GM18858 (cell line): ENCODE data around the gene CRELD1.
"Not testable (repeated sequence)": the region's sequence is repeated elsewhere in the genome, so short reads cannot be mapped to it uniquely, and the experiment has no call there.

Experiments used
- ATAC-seq: cut with Tn5 transposase; IDR thresholded peaks from one replicate; pipeline ENCODE4 v1.9.1; 2021; ENCODE audit not compliant: unreplicated experiment

The CRELD1 gene

GRCh38 chr3:9932843-9933560 is 632 bp upstream of the CRELD1 start:
- peak; percentile 56 for ATAC-seq

GRCh38 chr3:9934235-9934621 is 594 bp downstream of the CRELD1 start:
- ATAC-seq = no peak

GRCh38 chr3:9934993-9935392 is 1.4 kb downstream of the CRELD1 start:
- no peak for ATAC-seq

GRCh38 chr3:9935966-9936510 is 2.4 kb downstream of the CRELD1 start:
- no peak for ATAC-seq

GRCh38 chr3:9937486-9938238 is 4.0 kb downstream of the CRELD1 start:
- no peak for ATAC-seq

GRCh38 chr3:9938966-9939365 is 5.3 kb downstream of the CRELD1 start:
- no peak for ATAC-seq

GRCh38 chr3:9939906-9940305 is 6.3 kb downstream of the CRELD1 start:
- not testable (repeated sequence) for ATAC-seq

- ATAC-seq = no peak
Measured at GRCh38 chr3:9940746-9941145, 7.1 kb downstream of the CRELD1 start.

- no peak for ATAC-seq
Measured at GRCh38 chr3:9942164-9942563, 8.5 kb downstream of the CRELD1 start.

- ATAC-seq = no peak
Measured at GRCh38 chr3:9942934-9943690, 9.5 kb downstream of the CRELD1 start.

GRCh38 chr3:9944271-9944670 is 10.6 kb downstream of the CRELD1 start:
- ATAC-seq = no peak

- no peak for ATAC-seq
Measured at GRCh38 chr3:9945358-9945757, 11.7 kb downstream of the CRELD1 start.

- ATAC-seq = no peak
Measured at GRCh38 chr3:9946112-9947024, 12.7 kb downstream of the CRELD1 start.

- no peak for ATAC-seq
Measured at GRCh38 chr3:9947025-9947995, 13.7 kb downstream of the CRELD1 start.

- ATAC-seq = no peak
Measured at GRCh38 chr3:9948586-9948985, 15.0 kb downstream of the CRELD1 start.

- ATAC-seq = no peak
Measured at GRCh38 chr3:9949115-9949514, 15.5 kb downstream of the CRELD1 start.

- no peak for ATAC-seq
Measured at GRCh38 chr3:9949626-9950025, 16.0 kb downstream of the CRELD1 start.

GRCh38 chr3:9951126-9951525 is 17.5 kb downstream of the CRELD1 start:
- no peak for ATAC-seq

- ATAC-seq = no peak
Measured at GRCh38 chr3:9951598-9951961, 17.9 kb downstream of the CRELD1 start.
